Loucy (cell line): ENCODE data around the gene CALN1.

ENCODE experiments used
- H2AFZ ChIP-seq: fragments of 200-600 bp; sonication (generic); 2 replicates; pipeline ENCODE4 v1.6.0; 2016; ENCODE audit warnings: antibody characterized with exemption, mild to moderate bottlenecking, low read length, moderate library complexity
- H3F3A ChIP-seq: fragments of 200-600 bp; 2 replicates; pipeline ENCODE4 v1.6.0; 2016; ENCODE audit warnings: antibody characterized with exemption, low read depth, mild to moderate bottlenecking
- H3K27me3 ChIP-seq: fragments of 200-600 bp; sonication (generic); 2 replicates; pipeline ENCODE4 v1.6.1; 2014; ENCODE audit warnings: low read length, mild to moderate bottlenecking; ENCODE audit not compliant: insufficient read depth, poor library complexity, severe bottlenecking
- H3K36me3 ChIP-seq: fragments of 200-600 bp; sonication (generic); 2 replicates; pipeline ENCODE4 v1.6.1; 2016; ENCODE audit warnings: low read length; ENCODE audit not compliant: insufficient read depth
- H3K4me1 ChIP-seq: fragments of 200-600 bp; sonication (generic); 2 replicates; pipeline ENCODE4 v1.5.1; 2014; ENCODE audit warnings: low read length, mild to moderate bottlenecking; ENCODE audit not compliant: insufficient read depth, poor library complexity, severe bottlenecking
- H3K4me2 ChIP-seq: fragments of 200-600 bp; sonication (generic); 2 replicates; pipeline ENCODE4 v1.6.0; 2014; ENCODE audit warnings: antibody characterized with exemption, low read length, low read depth, mild to moderate bottlenecking; ENCODE audit not compliant: poor library complexity, severe bottlenecking
- H3K4me3 ChIP-seq: fragments of 200-600 bp; sonication (generic); 2 replicates; pipeline ENCODE4 v1.5.1; 2014; ENCODE audit warnings: low read length, mild to moderate bottlenecking, mixed read lengths; ENCODE audit not compliant: poor library complexity, severe bottlenecking
- H3K79me2 ChIP-seq: fragments of 200-600 bp; sonication (generic); 2 replicates; pipeline ENCODE4 v1.6.1; 2014; ENCODE audit warnings: low read length; ENCODE audit not compliant: insufficient read depth
- H3K9ac ChIP-seq: fragments of 200-600 bp; sonication (generic); 2 replicates; pipeline ENCODE4 v1.6.0; 2014; ENCODE audit warnings: mild to moderate bottlenecking, low read depth, low read length, moderate library complexity; ENCODE audit not compliant: poor library complexity, severe bottlenecking
- H3K9me2 ChIP-seq: fragments of 200-600 bp; sonication (generic); replicated peaks from 2 replicates; pipeline ENCODE4 v1.6.1; 2016; ENCODE audit warnings: low read depth, low read length, mixed read lengths
- H3K9me3 ChIP-seq: fragments of 200-600 bp; sonication (generic); 2 replicates; pipeline ENCODE4 v1.6.1; 2014; ENCODE audit warnings: mild to moderate bottlenecking, antibody characterized with exemption, low read length, low read depth; ENCODE audit not compliant: insufficient read depth
- H4K20me1 ChIP-seq: fragments of 200-600 bp; sonication (generic); 2 replicates; pipeline ENCODE4 v1.6.0; 2014; ENCODE audit warnings: antibody characterized with exemption, low read length, mild to moderate bottlenecking; ENCODE audit not compliant: insufficient read depth, poor library complexity, severe bottlenecking
- EZH2phosphoT487 ChIP-seq: fragments of 200-600 bp; IDR thresholded peaks from 2 replicates; pipeline ENCODE4 v1.6.1; 2018; ENCODE audit warnings: antibody characterized with exemption, mild to moderate bottlenecking, moderate library complexity, borderline replicate concordance
- TF ChIP-seq, protein P1 (sequence below): fragments of 200-600 bp; sonication (generic); conservative IDR thresholded peaks from 2 replicates; pipeline ENCODE4 v1.5.1; 2014; ENCODE audit warnings: mild to moderate bottlenecking, antibody characterized with exemption, low read length

CALN1 gene

DNA sequence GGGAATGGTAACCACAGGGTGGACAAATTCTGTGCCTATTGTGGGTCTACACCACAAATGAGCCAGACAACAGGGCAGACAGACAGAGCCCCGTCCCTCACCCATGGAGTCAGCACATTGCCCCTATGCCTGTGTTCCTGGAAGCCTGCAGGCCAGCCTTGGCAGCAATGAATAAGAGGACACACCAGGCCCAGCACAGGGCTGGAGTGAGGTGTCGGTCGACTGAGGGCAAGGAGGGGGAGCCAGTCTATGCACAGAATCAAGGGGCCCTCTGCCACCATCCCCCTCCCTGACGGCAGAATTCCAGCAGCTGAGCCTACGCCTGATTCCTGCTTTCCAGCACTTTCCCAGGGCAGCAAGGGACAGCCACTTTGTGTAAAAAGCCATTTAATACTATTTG, 98.2 kb downstream of the CALN1 start:
- Histone ChIP-seq H3K9me2 (no peaks in the 10 kb centered on the region), H3K36me3 (no peaks in the 10 kb centered on the region), H4K20me1 (no peaks in the 10 kb centered on the region), H3K4me1 (no peaks in the 10 kb centered on the region), H3K4me3 (no peak overlapping the region), H3K9ac (no peak overlapping the region), H3F3A (no peaks in the 10 kb centered on the region), H3K27me3 (no peaks in the 10 kb centered on the region), H3K4me2 (no peak overlapping the region), H2AFZ (no peak overlapping the region), H3K79me2 (no peaks in the 10 kb centered on the region), H3K9me3 (no peaks in the 10 kb centered on the region)
- TF ChIP-seq, protein P1, sequence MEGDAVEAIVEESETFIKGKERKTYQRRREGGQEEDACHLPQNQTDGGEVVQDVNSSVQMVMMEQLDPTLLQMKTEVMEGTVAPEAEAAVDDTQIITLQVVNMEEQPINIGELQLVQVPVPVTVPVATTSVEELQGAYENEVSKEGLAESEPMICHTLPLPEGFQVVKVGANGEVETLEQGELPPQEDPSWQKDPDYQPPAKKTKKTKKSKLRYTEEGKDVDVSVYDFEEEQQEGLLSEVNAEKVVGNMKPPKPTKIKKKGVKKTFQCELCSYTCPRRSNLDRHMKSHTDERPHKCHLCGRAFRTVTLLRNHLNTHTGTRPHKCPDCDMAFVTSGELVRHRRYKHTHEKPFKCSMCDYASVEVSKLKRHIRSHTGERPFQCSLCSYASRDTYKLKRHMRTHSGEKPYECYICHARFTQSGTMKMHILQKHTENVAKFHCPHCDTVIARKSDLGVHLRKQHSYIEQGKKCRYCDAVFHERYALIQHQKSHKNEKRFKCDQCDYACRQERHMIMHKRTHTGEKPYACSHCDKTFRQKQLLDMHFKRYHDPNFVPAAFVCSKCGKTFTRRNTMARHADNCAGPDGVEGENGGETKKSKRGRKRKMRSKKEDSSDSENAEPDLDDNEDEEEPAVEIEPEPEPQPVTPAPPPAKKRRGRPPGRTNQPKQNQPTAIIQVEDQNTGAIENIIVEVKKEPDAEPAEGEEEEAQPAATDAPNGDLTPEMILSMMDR = no peak

GRCh38 chr7:72310301-72310700, 101.8 kb downstream of the CALN1 start:
- Histone ChIP-seq H4K20me1 (no peaks in the 10 kb centered on the region), H3K9me3 (no peaks in the 10 kb centered on the region), H3K9me2 (no peaks in the 10 kb centered on the region), H3K79me2 (no peaks in the 10 kb centered on the region), H3K4me2 (no peak overlapping the region), H2AFZ (no peak overlapping the region), H3K4me3 (no peak overlapping the region), H3K36me3 (no peaks in the 10 kb centered on the region), H3K27me3 (no peaks in the 10 kb centered on the region), H3K4me1 (no peaks in the 10 kb centered on the region), H3K9ac (no peak overlapping the region), H3F3A (no peaks in the 10 kb centered on the region)
- TF ChIP-seq EZH2phosphoT487 = no peak
- TF ChIP-seq, protein P1 = no peak

DNA sequence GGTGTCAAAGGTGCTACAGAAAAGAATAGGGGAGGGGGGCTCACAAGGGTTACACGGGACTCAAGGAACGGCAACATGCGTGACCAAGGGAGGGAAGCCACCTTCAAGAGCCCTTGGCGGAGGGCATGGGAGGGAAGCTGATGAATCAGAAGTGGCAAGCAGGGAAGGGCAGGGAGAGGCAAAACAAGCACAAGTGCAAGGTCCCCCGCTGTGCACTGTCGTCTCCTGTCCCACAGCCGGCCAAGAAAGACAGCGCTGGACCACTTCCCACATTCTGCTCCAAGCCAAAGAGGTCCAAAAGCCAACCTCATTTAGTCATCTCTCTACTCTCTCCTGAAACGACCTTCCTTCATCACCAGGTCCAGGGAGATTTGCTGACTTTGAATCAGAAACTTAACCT, 102.7 kb downstream of the CALN1 start:
- H2AFZ ChIP-seq = no peak overlapping the region
- H3K4me3 ChIP-seq = no peak overlapping the region
- H3K4me2 ChIP-seq = no peak overlapping the region
- H3K4me1 ChIP-seq = no peaks in the 10 kb centered on the region
- no peaks in the 10 kb centered on the region for H3K9me2 ChIP-seq
- H3K27me3 ChIP-seq = no peaks in the 10 kb centered on the region
- no peaks in the 10 kb centered on the region for H3F3A ChIP-seq
- no peak overlapping the region for H3K9ac ChIP-seq
- no peaks in the 10 kb centered on the region for H3K36me3 ChIP-seq
- H3K9me3 ChIP-seq = no peaks in the 10 kb centered on the region
- TF ChIP-seq, protein P1 = no peak
- no peak for TF ChIP-seq EZH2phosphoT487
- no peaks in the 10 kb centered on the region for H4K20me1 ChIP-seq
- H3K79me2 ChIP-seq = no peaks in the 10 kb centered on the region
